HepG2 (cell line): ENCODE data around the gene SBK2. TPM values are rescaled to one million over a fixed set of nuclear protein-coding genes. Genes with fewer than 3 reads are reported as not detected.

Source experiments
- ATAC-seq: fragments of 200-7000 bp; cut with Tn5 transposase; 3 replicates; pipeline ENCODE4 v1.9.1; 2020; ENCODE audit warnings: mild to moderate bottlenecking, moderate library complexity
- BruUV-seq: library from RNA; stranded (reverse); fragments of 400-500 nt; replicated peaks from 2 replicates; lab custom pipeline; 2021; lab: Mats Ljungman, UMichigan
- CTCF ChIA-PET: fragments of 300-600 bp; formaldehyde crosslinking; extraction: SDS; loops from one replicate; lab custom pipeline; 2021; ENCODE audit warnings: low total read pairs, inconsistent platforms, low intra/inter-chr PET ratio; lab: Yijun Ruan, JAX
- POLR2A ChIA-PET: fragments of 350-600 bp; sonication (Branson Sonifier 250); formaldehyde crosslinking; loops from one replicate; lab custom pipeline; 2020; ENCODE audit warnings: antibody characterized with exemption, inconsistent platforms; lab: Yijun Ruan, JAX
- DNase-seq: peaks from one replicate; pipeline ENCODE4 v3.0.0-alpha.2; 2015; ENCODE audit warnings: low spot score
- FAIRE-seq: peaks from 3 replicates; lab custom pipeline; 2011; peaks lifted over from hg19 to GRCh38; lab: Jason Lieb, UNC
- H2AFZ ChIP-seq: one replicate; pipeline ENCODE4 v1.6.1; 2011; ENCODE audit warnings: low read length, inconsistent platforms
- H3K27ac ChIP-seq: fragments of 300-600 bp; 3 replicates; pipeline ENCODE4 v1.8.0; 2011; ENCODE audit warnings: mixed run types, mild to moderate bottlenecking, mixed read lengths, low read length, inconsistent platforms; ENCODE audit not compliant: insufficient read depth; ENCODE audit errors: extremely low read length
- H3K27me3 ChIP-seq, 2 experiments: fragments of 200-600 bp in 1 of 2; 2 replicates in 1 of 2; 3 replicates in 1 of 2; pipeline versions ENCODE4 v1.6.0 to v1.8.0; 2011; ENCODE audit warnings: low read length in 2 of 2, mild to moderate bottlenecking in 2 of 2, moderate library complexity in 2 of 2, inconsistent platforms in 1 of 2; ENCODE audit not compliant: insufficient read depth in 2 of 2, control insufficient read depth in 1 of 2
- H3K36me3 ChIP-seq, 2 experiments: fragments of 200-600 bp in 1 of 2; replicated peaks in 1 of 2; 2 replicates in 1 of 2; 3 replicates in 1 of 2; pipeline versions ENCODE4 v1.5.1 to v1.8.0; 2011; ENCODE audit warnings: low read length in 2 of 2, inconsistent platforms in 1 of 2; ENCODE audit not compliant: insufficient read depth in 2 of 2, control insufficient read depth in 1 of 2
- H3K4me1 ChIP-seq: 2 replicates; pipeline ENCODE4 v1.5.1; 2012; ENCODE audit warnings: low read length, inconsistent platforms; ENCODE audit not compliant: insufficient read depth
- H3K4me2 ChIP-seq: 2 replicates; pipeline ENCODE4 v1.6.0; 2011; ENCODE audit warnings: low read depth, low read length, inconsistent platforms
- H3K4me3 ChIP-seq, 3 experiments: fragments of 200-600 bp in 1 of 3; sonication (generic), shearing (Covaris generic) in 1 of 3; replicated peaks in 1 of 3; 2 replicates each; pipeline ENCODE4 v1.5.1; 2011 to 2016; ENCODE audit warnings: low read length in 3 of 3, inconsistent platforms in 2 of 3, low read depth in 2 of 3, mild to moderate bottlenecking in 2 of 3, control low read depth in 1 of 3, mixed read lengths in 1 of 3; ENCODE audit not compliant: insufficient read depth in 1 of 3
- H3K79me2 ChIP-seq: one replicate; pipeline ENCODE4 v1.6.1; 2011; ENCODE audit warnings: low read length, inconsistent platforms; ENCODE audit not compliant: insufficient read depth
- H3K9ac ChIP-seq: 2 replicates; pipeline ENCODE4 v1.6.0; 2011; ENCODE audit warnings: mild to moderate bottlenecking, low read depth, low read length, inconsistent platforms; ENCODE audit not compliant: insufficient read depth
- H3K9me3 ChIP-seq: 2 replicates; pipeline ENCODE4 v1.5.1; 2012; ENCODE audit warnings: mild to moderate bottlenecking, low read length
- H4K20me1 ChIP-seq: 2 replicates; pipeline ENCODE4 v1.6.0; 2011; ENCODE audit warnings: inconsistent platforms, mild to moderate bottlenecking, low read length, moderate library complexity; ENCODE audit not compliant: insufficient read depth
- BRD4 ChIP-seq: sonication (generic); formaldehyde crosslinking; IDR thresholded peaks from 2 replicates; pipeline ENCODE4 v1.4.0; 2020; ENCODE audit warnings: missing genetic modification reagents
- CC2D1A ChIP-seq: sonication (generic); formaldehyde crosslinking; IDR thresholded peaks from 2 replicates; pipeline ENCODE4 v1.8.1; 2023; ENCODE audit warnings: mild to moderate bottlenecking, missing genetic modification reagents
- ETV5 ChIP-seq: IDR thresholded peaks from 2 replicates; pipeline ENCODE4 v1.6.1; 2018; ENCODE audit warnings: missing biosample characterization, missing genetic modification reagents, inconsistent platforms, borderline replicate concordance
- JUNB ChIP-seq: sonication (generic); formaldehyde crosslinking; IDR thresholded peaks from 2 replicates; pipeline ENCODE4 v1.8.0; 2022; ENCODE audit warnings: missing genetic modification reagents, mild to moderate bottlenecking, borderline replicate concordance
- RBFOX2 ChIP-seq: fragments of 200-400 bp; formaldehyde crosslinking; IDR thresholded peaks from 2 replicates; pipeline ENCODE4 v1.6.1; 2017; ENCODE audit warnings: low read depth, mild to moderate bottlenecking, low read length
- ZNF143 ChIP-seq: sonication (generic); formaldehyde crosslinking; IDR thresholded peaks from 2 replicates; pipeline ENCODE4 v1.4.0; 2020; ENCODE audit warnings: missing genetic modification reagents
- WGBS: methylation state at CpG from one replicate; pipeline ENCODE4 v1.1.6; 2017; ENCODE audit warnings: low lambda C conversion rate; 5-methylcytosine and 5-hydroxymethylcytosine counted together
- in situ Hi-C: cut with HindIII; loops from 2 replicates; pipeline ENCODE4 v1.10.0; 2017; ENCODE audit warnings: low pct_unique_long_range_greater_than_20kb; ENCODE audit not compliant: extremely low pct_ligation_motif_present
- intact Hi-C: fragments of 100-400 bp; cut with micrococcal nuclease; formaldehyde crosslinking; loops from one replicate; pipeline ENCODE4 v1.10.0; 2022; ENCODE audit not compliant: unreplicated experiment
- polyA plus RNA-seq, 8 experiments: library from polyadenylated mRNA; depleted of rRNA in 3 of 8; stranded (reverse) in 7 of 8; unstranded in 1 of 8; fragments of >200 nt; fragmentation: Illumina TruSeq in 4 of 8; extraction: Trizol in 4 of 8; gene quantifications; 2 replicates each; pipeline versions ENCODE4 v1.2.1 to v1.2.3, GENCODE V29; 2011 to 2016; ENCODE audit warnings: low read depth in 4 of 8, missing spikeins in 1 of 8, mixed read lengths in 1 of 8; ENCODE audit not compliant: insufficient read depth in 1 of 8
- total RNA-seq, 5 experiments: library from RNA; depleted of rRNA; stranded (reverse); fragments of >200 nt; fragmentation: Illumina TruSeq; extraction: Trizol; gene quantifications; 2 replicates each; pipeline ENCODE4 v1.2.3, GENCODE V29; 2016; ENCODE audit warnings: low read depth in 1 of 5

Gene SBK2
- total and polyA plus RNA-seq, 2 of the 13 experiments (the other 11 are each of a cell fraction or from before 2014, with no cell fraction given): 0.24 TPM; not detected in 1

DNA sequence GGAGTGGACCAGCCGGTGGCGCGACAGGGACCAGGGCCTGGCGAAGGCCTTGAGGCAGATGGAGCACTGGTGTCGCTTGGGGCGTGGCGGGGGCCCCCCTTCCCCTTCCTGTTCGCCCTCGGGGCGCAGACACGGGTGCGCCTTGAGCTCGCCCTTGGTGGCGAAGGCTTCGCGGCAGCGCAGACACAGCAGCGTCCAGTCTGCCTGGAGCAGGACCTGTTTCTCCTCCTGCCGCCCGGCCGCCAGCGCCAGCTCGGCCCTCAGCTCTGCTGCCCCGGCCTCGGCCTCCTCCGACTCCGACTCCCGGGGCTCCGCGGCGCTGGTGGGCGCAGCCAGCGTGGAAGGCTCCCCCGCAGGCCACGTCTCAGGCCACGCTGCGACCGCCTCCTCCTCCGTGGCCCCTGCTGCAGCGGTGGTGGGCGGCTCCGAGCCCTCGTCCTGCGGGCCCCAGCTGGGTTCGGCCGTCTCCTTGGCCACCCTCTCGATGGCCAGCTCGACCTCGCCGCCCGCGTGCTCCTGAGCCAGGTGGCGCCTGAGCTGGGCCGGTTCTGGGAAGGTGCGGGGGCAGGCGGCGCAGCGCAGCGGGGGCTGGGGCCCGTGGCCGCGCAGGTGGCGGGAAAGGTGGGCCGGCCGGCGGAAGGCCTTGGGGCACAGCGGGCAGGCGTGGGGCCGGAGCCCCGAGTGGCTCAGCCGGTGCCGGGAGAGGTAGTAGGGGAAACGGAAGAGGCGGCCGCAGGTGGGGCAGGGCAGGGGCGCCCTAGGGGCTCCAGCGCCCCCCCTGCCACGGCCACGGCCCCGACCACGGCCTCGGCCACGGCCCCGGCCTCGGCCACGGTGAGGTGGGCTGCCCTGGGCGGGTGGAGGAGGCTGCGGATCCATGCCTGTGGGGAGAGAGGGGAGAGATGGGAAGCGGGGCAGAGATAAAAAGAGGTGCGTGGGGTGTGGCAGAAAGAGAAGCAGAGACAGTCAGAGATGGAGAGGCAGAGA is 42.1 kb upstream of the SBK2 start:
- ChIA-PET CTCF (no interaction called here), POLR2A (no interaction called here)
- Histone ChIP-seq H3K27ac (peak overlapping the region; percentile 79), H3K9me3 (no peaks in the 10 kb centered on the region), H3K27me3 (no peaks in the 10 kb centered on the region), H3K4me3 (peak overlapping the region; percentile 88 to 97 (median 95)), H3K9ac (peak overlapping the region; percentile 85; the same call in 1 of the 2 replicates), H4K20me1 (no peaks in the 10 kb centered on the region), H2AFZ (no peak overlapping the region), H3K79me2 (peaks cover 9% of the 10 kb centered on the region), H3K4me2 (peak overlapping the region; percentile 93), H3K4me1 (peaks cover 28% of the 10 kb centered on the region), H3K36me3 (0 out of 5 replicates have a peak, but pooled peaks cover 0 to 8% of the 10 kb centered on the region in 2 experiments)
- 96% methylated on average over 80 of the region's 90 CpGs for WGBS
- in situ Hi-C loops: no loop called here
- ATAC-seq: no peak
- TSS peak; percentile 43 for BruUV-seq
- intact Hi-C loops: no loop called here
- DNase-seq: no peak
- TF ChIP-seq JUNB (CRISPR knock-in tag) (no peak), RBFOX2 (peak; percentile 57)
- no peak for FAIRE-seq

DNA sequence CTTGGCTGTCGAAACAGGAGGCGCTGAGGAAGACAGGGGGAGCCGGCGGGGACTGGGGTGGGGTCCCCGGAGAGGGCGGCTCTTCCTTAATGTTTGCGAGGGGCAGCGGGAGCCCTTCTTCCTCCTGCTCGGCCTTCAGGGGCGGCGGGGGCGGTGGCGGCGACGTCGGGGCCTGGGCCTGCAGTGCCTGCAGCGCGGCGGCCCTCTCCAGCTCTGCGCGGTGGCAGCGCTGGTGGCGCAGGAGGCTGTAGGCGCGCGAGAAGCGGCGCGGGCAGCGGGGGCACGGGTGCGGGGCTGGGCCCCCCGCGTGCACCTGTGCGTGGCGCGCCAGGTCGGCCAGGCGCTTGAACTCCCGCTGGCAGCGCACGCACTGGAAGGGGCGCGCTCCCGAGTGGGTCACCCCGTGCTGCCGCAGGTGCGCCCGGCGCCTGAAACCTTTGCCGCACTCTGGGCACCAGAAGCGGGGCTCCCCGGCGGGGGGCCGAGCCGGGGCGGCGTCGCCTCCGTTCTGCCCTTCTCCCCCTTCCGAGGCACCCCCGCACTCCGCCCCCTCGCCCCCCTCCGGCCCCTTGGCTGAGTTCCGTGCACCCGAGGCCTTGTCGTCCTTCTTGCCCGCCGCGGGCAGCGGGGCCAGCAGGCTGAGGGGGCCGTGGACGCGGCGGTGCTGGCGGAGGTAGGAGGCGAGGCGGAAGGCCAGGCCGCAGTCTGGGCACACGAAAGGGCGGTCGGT is 41.3 kb upstream of the SBK2 start:
- POLR2A ChIA-PET: no interaction called here
- Histone ChIP-seq H3K4me3 (no peak overlapping the region), H3K36me3 (0 out of 5 replicates have a peak, but pooled peaks cover 0 to 8% of the 10 kb centered on the region in 2 experiments), H3K9ac (no peak overlapping the region), H4K20me1 (no peaks in the 10 kb centered on the region), H3K4me2 (no peak overlapping the region), H2AFZ (no peak overlapping the region), H3K27me3 (no peaks in the 10 kb centered on the region), H3K27ac (no peak overlapping the region), H3K79me2 (peaks cover 9% of the 10 kb centered on the region), H3K4me1 (peaks cover 25% of the 10 kb centered on the region), H3K9me3 (no peaks in the 10 kb centered on the region)
- FAIRE-seq: no peak
- BruUV-seq: no TSS peak
- in situ Hi-C loops: no loop called here
- 96% methylated on average over 69 of the region's 83 CpGs for WGBS
- no peak for DNase-seq
- TF ChIP-seq BRD4 (no peak), ETV5 (CRISPR knock-in tag) (no peak), CC2D1A (CRISPR knock-in tag) (no peak), RBFOX2 (peak; percentile 3; the same call in 1 of the 2 replicates), ZNF143 (CRISPR knock-in tag) (no peak)
- CTCF ChIA-PET: no interaction called here
- intact Hi-C loops: no loop called here
- ATAC-seq: no peak
